PC-3 (cell line): Measurements from ENCODE around the gene SMC1A. TPM values are rescaled to one million over a fixed set of nuclear protein-coding genes. Genes with fewer than 3 reads are reported as not detected.

Experiments used
- ATAC-seq: fragments of 200-7000 bp; cut with Tn5 transposase; 2 replicates; pipeline ENCODE4 v1.9.1; 2020; ENCODE audit warnings: mild to moderate bottlenecking, moderate library complexity
- BruUV-seq: library from RNA; stranded (reverse); fragments of 400-500 nt; replicated peaks from 2 replicates; lab custom pipeline; 2021; lab: Mats Ljungman, UMichigan
- CTCF ChIA-PET: fragments of 300-600 bp; sonication (Branson Sonifier 250); formaldehyde crosslinking; loops from one replicate; lab custom pipeline; 2022; ENCODE audit warnings: antibody characterized with exemption; lab: Charles Lee
- POLR2A ChIA-PET: fragments of 300-600 bp; sonication (Branson Sonifier 250); formaldehyde crosslinking; loops from one replicate; lab custom pipeline; 2022; ENCODE audit warnings: antibody characterized with exemption; ENCODE audit not compliant: unreplicated experiment; lab: Charles Lee
- DNase-seq: peaks from one replicate; pipeline ENCODE4 v3.0.0-alpha.2; 2015
- H2AFZ ChIP-seq: fragments of 300-600 bp; sonication (generic); 2 replicates; pipeline ENCODE4 v1.6.0; 2016; ENCODE audit warnings: antibody characterized with exemption, low read length
- H3F3A ChIP-seq: fragments of 300-600 bp; sonication (generic); one replicate; pipeline ENCODE4 v1.6.0; 2017; ENCODE audit warnings: antibody characterized with exemption, low read length, control low read depth, mild to moderate bottlenecking; ENCODE audit not compliant: unreplicated experiment
- H3K27ac ChIP-seq: fragments of 300-600 bp; sonication (generic); 2 replicates; pipeline ENCODE4 v1.5.1; 2016; ENCODE audit warnings: mild to moderate bottlenecking, low read length
- H3K27me3 ChIP-seq: fragments of 300-600 bp; sonication (generic); 2 replicates; pipeline ENCODE4 v1.6.1; 2016; ENCODE audit warnings: low read length, mixed read lengths
- H3K36me3 ChIP-seq: fragments of 300-600 bp; sonication (generic); 2 replicates; pipeline ENCODE4 v1.6.1; 2016; ENCODE audit warnings: low read depth, mixed run types, low read length, mixed read lengths
- H3K4me1 ChIP-seq: fragments of 300-600 bp; sonication (generic); 2 replicates; pipeline ENCODE4 v1.5.1; 2016; ENCODE audit warnings: low read length; ENCODE audit not compliant: insufficient read depth
- H3K4me2 ChIP-seq: fragments of 300-600 bp; sonication (generic); 2 replicates; pipeline ENCODE4 v1.6.0; 2016; ENCODE audit warnings: low read length
- H3K4me3 ChIP-seq: fragments of 300-600 bp; sonication (generic); 2 replicates; pipeline ENCODE4 v1.5.1; 2016; ENCODE audit warnings: mild to moderate bottlenecking, low read length, mixed read lengths
- H3K79me2 ChIP-seq: fragments of 300-600 bp; sonication (generic); 2 replicates; pipeline ENCODE4 v1.6.1; 2017; ENCODE audit warnings: low read length, mixed read lengths
- H3K9ac ChIP-seq: fragments of 300-600 bp; sonication (generic); 2 replicates; pipeline ENCODE4 v1.6.0; 2016; ENCODE audit warnings: mild to moderate bottlenecking, low read length
- H3K9me2 ChIP-seq: fragments of 300-600 bp; sonication (generic); replicated peaks from 2 replicates; pipeline ENCODE4 v1.6.1; 2016; ENCODE audit warnings: mixed run types, low read length, mixed read lengths
- H3K9me3 ChIP-seq: fragments of 300-600 bp; sonication (generic); 2 replicates; pipeline ENCODE4 v1.6.1; 2016; ENCODE audit warnings: low read length, mixed read lengths
- H4K20me1 ChIP-seq: fragments of 300-600 bp; sonication (generic); 2 replicates; pipeline ENCODE4 v1.6.1; 2016; ENCODE audit warnings: low read length, mixed read lengths
- EZH2 ChIP-seq: fragments of 300-600 bp; sonication (generic); IDR thresholded peaks from one replicate; pipeline ENCODE4 v1.6.1; 2017; ENCODE audit warnings: antibody characterized with exemption, mild to moderate bottlenecking, low read length; ENCODE audit not compliant: unreplicated experiment
- EZH2phosphoT487 ChIP-seq: fragments of 300-600 bp; sonication (generic); IDR thresholded peaks from 2 replicates; pipeline ENCODE4 v1.6.1; 2018; ENCODE audit warnings: mild to moderate bottlenecking, antibody characterized with exemption, low read length, borderline replicate concordance
- intact Hi-C: fragments of 100-400 bp; cut with micrococcal nuclease; formaldehyde crosslinking; loops from 2 replicates; pipeline ENCODE4 v1.9.0; 2023
- total RNA-seq: library from RNA; depleted of rRNA; stranded (reverse); fragments of >200 nt; gene quantifications from 2 replicates; pipeline ENCODE4 v1.2.3, GENCODE V29; 2014
- TF ChIP-seq, protein P1 (sequence below): fragments of 300-600 bp; sonication (generic); conservative IDR thresholded peaks from 2 replicates; pipeline ENCODE4 v1.5.1; 2017; ENCODE audit warnings: antibody characterized with exemption, low read depth, mild to moderate bottlenecking, low read length

The SMC1A gene
- total RNA-seq, 1 experiment from 2014 or later = 47.6 TPM

DNA sequence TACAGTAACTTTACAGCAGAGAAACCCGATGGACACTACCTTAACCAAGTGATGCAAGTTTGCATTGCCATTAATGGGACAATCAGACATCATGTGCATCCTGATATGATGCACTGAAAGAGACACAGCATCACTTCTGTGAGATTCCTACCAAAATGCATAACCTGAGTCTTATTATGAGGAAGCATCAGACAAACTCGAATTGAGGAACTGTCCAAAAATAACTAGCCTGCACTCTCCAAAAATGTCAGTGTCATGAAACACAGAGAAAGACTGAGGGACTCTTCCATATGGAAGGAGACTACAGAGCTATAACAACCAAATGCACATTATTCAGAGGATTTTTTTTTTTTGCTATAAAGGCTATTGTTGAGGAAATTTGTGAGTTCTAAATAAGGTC lies 74.5 kb downstream of the SMC1A start:
- H3K4me2 ChIP-seq = no peak overlapping the region
- POLR2A ChIA-PET = no interaction called here
- H3F3A ChIP-seq = no peaks in the 10 kb centered on the region
- no peak for ATAC-seq
- no peaks in the 10 kb centered on the region for H4K20me1 ChIP-seq
- no peaks in the 10 kb centered on the region for H3K9me3 ChIP-seq
- no peaks in the 10 kb centered on the region for H3K4me1 ChIP-seq
- H2AFZ ChIP-seq = no peak overlapping the region
- H3K27ac ChIP-seq = no peak overlapping the region
- CTCF ChIA-PET = no interaction called here
- intact Hi-C loops = no loop called here
- TF ChIP-seq EZH2phosphoT487 (no peak), EZH2 (no peak)
- TF ChIP-seq, protein P1, sequence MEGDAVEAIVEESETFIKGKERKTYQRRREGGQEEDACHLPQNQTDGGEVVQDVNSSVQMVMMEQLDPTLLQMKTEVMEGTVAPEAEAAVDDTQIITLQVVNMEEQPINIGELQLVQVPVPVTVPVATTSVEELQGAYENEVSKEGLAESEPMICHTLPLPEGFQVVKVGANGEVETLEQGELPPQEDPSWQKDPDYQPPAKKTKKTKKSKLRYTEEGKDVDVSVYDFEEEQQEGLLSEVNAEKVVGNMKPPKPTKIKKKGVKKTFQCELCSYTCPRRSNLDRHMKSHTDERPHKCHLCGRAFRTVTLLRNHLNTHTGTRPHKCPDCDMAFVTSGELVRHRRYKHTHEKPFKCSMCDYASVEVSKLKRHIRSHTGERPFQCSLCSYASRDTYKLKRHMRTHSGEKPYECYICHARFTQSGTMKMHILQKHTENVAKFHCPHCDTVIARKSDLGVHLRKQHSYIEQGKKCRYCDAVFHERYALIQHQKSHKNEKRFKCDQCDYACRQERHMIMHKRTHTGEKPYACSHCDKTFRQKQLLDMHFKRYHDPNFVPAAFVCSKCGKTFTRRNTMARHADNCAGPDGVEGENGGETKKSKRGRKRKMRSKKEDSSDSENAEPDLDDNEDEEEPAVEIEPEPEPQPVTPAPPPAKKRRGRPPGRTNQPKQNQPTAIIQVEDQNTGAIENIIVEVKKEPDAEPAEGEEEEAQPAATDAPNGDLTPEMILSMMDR = no peak
- no peaks in the 10 kb centered on the region for H3K9me2 ChIP-seq
- no TSS peak for BruUV-seq
- H3K9ac ChIP-seq = no peak overlapping the region
- DNase-seq = no peak
- no peaks in the 10 kb centered on the region for H3K27me3 ChIP-seq
- H3K4me3 ChIP-seq = no peak overlapping the region
- H3K36me3 ChIP-seq = no peaks in the 10 kb centered on the region
- H3K79me2 ChIP-seq = no peaks in the 10 kb centered on the region

DNA sequence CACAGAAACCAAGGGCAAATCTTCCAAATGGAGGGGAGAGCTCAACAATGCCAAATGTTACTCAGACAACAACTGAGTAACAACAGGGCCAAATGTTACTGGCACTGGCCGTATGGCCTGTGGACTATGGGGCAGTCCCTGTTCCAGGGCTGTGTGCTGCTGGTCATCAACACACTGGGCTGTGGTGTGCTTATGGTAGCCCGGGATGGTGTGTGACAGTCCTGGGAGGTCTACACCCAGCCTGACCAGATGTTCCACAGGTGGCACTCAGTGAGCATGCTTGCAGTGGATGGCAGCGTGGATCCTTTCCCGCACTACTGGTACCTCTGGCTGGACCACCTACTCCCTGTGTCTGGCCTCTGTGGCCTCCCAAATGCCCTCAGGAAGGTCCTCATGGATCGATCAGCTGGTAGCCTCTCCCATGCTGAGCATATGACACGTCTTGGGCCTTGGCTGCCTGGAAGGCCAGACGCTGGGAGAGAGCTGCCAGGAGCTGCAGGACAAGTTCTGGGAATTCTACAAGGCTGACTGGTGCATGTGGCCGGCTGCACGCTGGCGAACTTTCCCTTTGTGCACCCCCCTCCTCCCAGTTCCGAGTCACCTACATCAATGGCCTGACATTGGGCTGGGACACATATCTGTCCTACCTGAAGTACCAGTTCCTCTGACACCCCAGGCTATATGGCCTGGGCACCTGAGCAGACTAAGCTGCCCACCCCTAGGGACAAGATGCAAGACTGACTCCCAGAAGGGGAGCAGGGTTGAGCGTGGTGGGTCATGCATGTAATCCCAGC lies 81.4 kb downstream of the SMC1A start:
- H3K27me3 ChIP-seq = no peaks in the 10 kb centered on the region
- CTCF ChIA-PET = no interaction called here
- BruUV-seq = no TSS peak

More for the DNA sequence above, 81.4 kb downstream of the SMC1A start:
- Histone ChIP-seq H3K4me2 (no peak overlapping the region), H3K9ac (no peak overlapping the region), H4K20me1 (no peaks in the 10 kb centered on the region), H3K79me2 (no peaks in the 10 kb centered on the region), H3K4me3 (no peak overlapping the region), H3K36me3 (no peaks in the 10 kb centered on the region), H3F3A (no peaks in the 10 kb centered on the region), H3K9me2 (no peaks in the 10 kb centered on the region), H2AFZ (no peak overlapping the region), H3K27ac (no peak overlapping the region), H3K4me1 (no peaks in the 10 kb centered on the region), H3K9me3 (no peaks in the 10 kb centered on the region)
- TF ChIP-seq, protein P1 = no peak
- TF ChIP-seq EZH2 = no peak
- TF ChIP-seq EZH2phosphoT487 = no peak
- DNase-seq (no peak), ATAC-seq (no peak)
- intact Hi-C loops = no loop called here
- POLR2A ChIA-PET = no interaction called here
